Neural progenitor cell (in vitro differentiated cells): ENCODE results near the gene THEMIS2. TPM values are rescaled to one million over a fixed set of nuclear protein-coding genes. Genes with fewer than 3 reads are reported as not detected.

Experiments
- DNase-seq: peaks from one replicate; pipeline ENCODE4 v3.0.0-alpha.2; 2016; ENCODE audit warnings: low spot score
- H2AFZ ChIP-seq: fragments of 200-600 bp; sonication (generic); replicated peaks from 2 replicates; pipeline ENCODE4 v1.6.1; 2016; ENCODE audit warnings: antibody characterized with exemption
- H3F3A ChIP-seq: fragments of 200-600 bp; sonication (generic); 2 replicates; pipeline ENCODE4 v1.6.1; 2016; ENCODE audit warnings: antibody characterized with exemption, low read depth
- H3K27ac ChIP-seq: fragments of 200-600 bp; sonication (generic); 2 replicates; pipeline ENCODE4 v1.5.1; 2016; ENCODE audit warnings: mild to moderate bottlenecking
- H3K27me3 ChIP-seq: fragments of 200-600 bp; sonication (generic); 2 replicates; pipeline ENCODE4 v1.6.1; 2016; ENCODE audit warnings: mild to moderate bottlenecking, moderate library complexity
- H3K36me3 ChIP-seq: fragments of 200-600 bp; sonication (generic); 2 replicates; pipeline ENCODE4 v1.5.1; 2016
- H3K4me1 ChIP-seq: fragments of 200-600 bp; sonication (generic); 2 replicates; pipeline ENCODE4 v1.6.1; 2016; ENCODE audit warnings: mixed run types
- H3K4me2 ChIP-seq: fragments of 200-600 bp; sonication (generic); 2 replicates; pipeline ENCODE4 v1.6.1; 2016
- H3K4me3 ChIP-seq: fragments of 200-600 bp; sonication (generic); 2 replicates; pipeline ENCODE4 v1.5.1; 2016
- H3K79me2 ChIP-seq: fragments of 200-600 bp; sonication (generic); 2 replicates; pipeline ENCODE4 v1.6.1; 2016; ENCODE audit warnings: low read depth
- H3K9ac ChIP-seq: fragments of 200-600 bp; sonication (generic); 2 replicates; pipeline ENCODE4 v1.6.1; 2016
- H3K9me3 ChIP-seq: fragments of 200-600 bp; sonication (generic); 2 replicates; pipeline ENCODE4 v1.5.1; 2016; ENCODE audit warnings: low read depth
- H4K20me1 ChIP-seq: fragments of 200-600 bp; sonication (generic); 2 replicates; pipeline ENCODE4 v1.6.1; 2016; ENCODE audit warnings: low read depth
- H3K27ac Mint-ChIP-seq: 3 replicates; pipeline ENCODE4 v1.8.0; 2021; ENCODE audit warnings: mixed read lengths
- H3K27me3 Mint-ChIP-seq: 2 replicates; pipeline ENCODE4 v1.8.0; 2022; ENCODE audit warnings: low read depth, mild to moderate bottlenecking, inconsistent platforms, moderate library complexity, mixed read lengths; ENCODE audit not compliant: insufficient read depth
- H3K36me3 Mint-ChIP-seq: 3 replicates; pipeline ENCODE4 v1.8.0; 2021; ENCODE audit warnings: mixed read lengths
- H3K4me1 Mint-ChIP-seq: 3 replicates; pipeline ENCODE4 v1.8.0; 2021; ENCODE audit warnings: mixed read lengths
- H3K4me3 Mint-ChIP-seq: 3 replicates; pipeline ENCODE4 v1.8.0; 2021; ENCODE audit warnings: mild to moderate bottlenecking, moderate library complexity, mixed read lengths
- H3K9me3 Mint-ChIP-seq: 3 replicates; pipeline ENCODE4 v1.8.0; 2020; ENCODE audit warnings: mixed read lengths
- CTCF ChIP-seq: fragments of 200-600 bp; sonication (generic); IDR thresholded peaks from 2 replicates; pipeline ENCODE4 v1.5.1; 2017; ENCODE audit warnings: antibody characterized with exemption, mild to moderate bottlenecking
- EZH2 ChIP-seq: fragments of 200-600 bp; sonication (generic); IDR thresholded peaks from 2 replicates; pipeline ENCODE4 v1.6.1; 2017; ENCODE audit warnings: antibody characterized with exemption, mild to moderate bottlenecking, moderate library complexity
- EZH2phosphoT487 ChIP-seq: fragments of 200-600 bp; sonication (generic); IDR thresholded peaks from 2 replicates; pipeline ENCODE4 v1.6.1; 2017; ENCODE audit warnings: antibody characterized with exemption
- total RNA-seq: library from RNA; depleted of rRNA; stranded (reverse); fragments of >200 nt; gene quantifications from 2 replicates; pipeline ENCODE4 v1.2.3, GENCODE V29; 2015; ENCODE audit warnings: low replicate concordance

Gene THEMIS2
- total RNA-seq, 1 donor from 2014 or later = 1.7 TPM

GRCh38 chr1:27858072-27858948, 14.0 kb upstream of the THEMIS2 start:
- Histone ChIP-seq H3K4me3 (no peak overlapping the region), H3K36me3 (no peaks in the 10 kb centered on the region), H3K9me3 (no peaks in the 10 kb centered on the region), H3K4me2 (peak overlapping the region; percentile 33), H3K27ac (no peak overlapping the region), H2AFZ (peak overlapping the region; percentile 47), H3K4me1 (no peaks in the 10 kb centered on the region), H3K79me2 (no peaks in the 10 kb centered on the region), H3F3A (no peaks in the 10 kb centered on the region), H3K9ac (no peak overlapping the region), H4K20me1 (no peaks in the 10 kb centered on the region), H3K27me3 (no peaks in the 10 kb centered on the region)
- H3K27me3 Mint-ChIP-seq = peaks cover 6% of the 10 kb centered on the region
- no peaks in the 10 kb centered on the region for H3K36me3 Mint-ChIP-seq
- no peak overlapping the region for H3K4me3 Mint-ChIP-seq
- H3K9me3 Mint-ChIP-seq = no peaks in the 10 kb centered on the region
- TF ChIP-seq CTCF = peak; percentile 98
- TF ChIP-seq EZH2 = no peak
- peak; percentile 87 for DNase-seq
- H3K4me1 Mint-ChIP-seq = peaks cover 18% of the 10 kb centered on the region
- peak overlapping the region; percentile 91 for H3K27ac Mint-ChIP-seq

GRCh38 chr1:27858949-27859576, 13.3 kb upstream of the THEMIS2 start:
- DNase-seq = no peak
- Histone ChIP-seq H3K4me2 (no peak overlapping the region), H3K4me1 (no peaks in the 10 kb centered on the region), H3K79me2 (no peaks in the 10 kb centered on the region), H2AFZ (peak overlapping the region; percentile 47), H4K20me1 (no peaks in the 10 kb centered on the region), H3K27ac (no peak overlapping the region), H3K27me3 (no peaks in the 10 kb centered on the region), H3F3A (no peaks in the 10 kb centered on the region), H3K9ac (no peak overlapping the region), H3K4me3 (no peak overlapping the region), H3K36me3 (no peaks in the 10 kb centered on the region), H3K9me3 (no peaks in the 10 kb centered on the region)
- Mint-ChIP-seq H3K27ac (peak overlapping the region; percentile 72), H3K4me1 (peaks cover 21% of the 10 kb centered on the region), H3K9me3 (no peaks in the 10 kb centered on the region), H3K36me3 (no peaks in the 10 kb centered on the region), H3K27me3 (peaks cover 6% of the 10 kb centered on the region), H3K4me3 (no peak overlapping the region)
- TF ChIP-seq CTCF = no peak
- TF ChIP-seq EZH2 = no peak
- no peak for TF ChIP-seq EZH2phosphoT487

- Mint-ChIP-seq H3K4me1 (peaks cover 21% of the 10 kb centered on the region), H3K27me3 (peaks cover 8% of the 10 kb centered on the region), H3K27ac (no peak overlapping the region)
These were observed 10.9 kb upstream of the THEMIS2 start for GRCh38 chr1:27861436-27861835.

More at GRCh38 chr1:27861436-27861835, 10.9 kb upstream of the THEMIS2 start:
- no peak overlapping the region for H3K4me3 Mint-ChIP-seq
- H3K4me3 ChIP-seq = no peak overlapping the region
- H3K27ac ChIP-seq = no peak overlapping the region
- H4K20me1 ChIP-seq = no peaks in the 10 kb centered on the region
- no peaks in the 10 kb centered on the region for H3K36me3 ChIP-seq
- no peaks in the 10 kb centered on the region for H3K27me3 ChIP-seq
- no peaks in the 10 kb centered on the region for H3K9me3 ChIP-seq
- H3K79me2 ChIP-seq = no peaks in the 10 kb centered on the region
- no peaks in the 10 kb centered on the region for H3F3A ChIP-seq
- no peak for DNase-seq
- H2AFZ ChIP-seq = no peak overlapping the region
- H3K36me3 Mint-ChIP-seq = no peaks in the 10 kb centered on the region
- TF ChIP-seq CTCF (no peak), EZH2phosphoT487 (no peak), EZH2 (no peak)
- H3K4me1 ChIP-seq = no peaks in the 10 kb centered on the region
- H3K9me3 Mint-ChIP-seq = no peaks in the 10 kb centered on the region
- H3K9ac ChIP-seq = no peak overlapping the region
- H3K4me2 ChIP-seq = no peak overlapping the region
